ENCODE measurements around the gene CELSR1. TPM values are rescaled to one million over a fixed set of nuclear protein-coding genes. Genes with fewer than 3 reads are reported as not detected.

The CELSR1 gene
- total RNA-seq, 1 experiment from 2014 or later, result 33.2 TPM

DNA sequence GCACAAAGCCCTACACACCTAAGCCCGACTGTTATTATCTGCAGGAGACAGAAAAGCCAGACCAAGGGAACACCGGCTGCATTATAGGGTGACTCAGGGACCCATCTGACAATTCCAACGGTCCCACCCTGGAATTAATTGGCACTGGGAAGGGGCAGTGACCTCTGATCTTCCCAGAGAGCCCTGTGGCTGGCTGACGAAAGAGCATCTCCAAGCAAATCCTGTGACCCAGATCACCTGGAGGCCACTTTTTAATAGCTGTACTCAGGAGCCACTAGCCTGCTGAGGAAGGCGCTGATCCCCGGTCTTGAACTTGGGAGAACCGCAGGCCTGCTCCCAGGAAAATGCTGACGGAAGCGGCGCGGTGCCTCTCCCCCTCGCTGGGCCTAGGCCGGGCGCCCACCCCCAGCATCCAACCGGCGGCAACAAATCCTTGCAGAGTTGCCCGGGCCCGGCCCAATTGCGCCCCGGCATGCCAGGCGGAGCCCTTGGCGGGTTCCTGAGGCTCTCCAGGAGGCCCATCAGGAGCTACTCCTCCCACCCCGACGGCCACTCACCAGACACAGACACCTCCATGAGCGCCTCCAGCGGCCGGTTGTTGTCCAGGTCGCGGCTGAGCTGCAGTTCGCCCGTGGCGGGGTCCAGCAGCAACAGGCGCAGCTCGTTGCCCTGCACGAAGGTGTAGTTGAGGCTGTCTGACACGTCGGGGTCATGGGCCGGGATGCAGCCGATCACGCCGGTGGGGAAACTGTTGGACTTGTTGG is 4.2 kb downstream of the CELSR1 start:
- no peaks in the 10 kb centered on the region for H3K9me3 Mint-ChIP-seq (ENCODE audit: unreplicated experiment)
- Histone ChIP-seq H3K27me3 (replicated peaks; ENCODE audit: control insufficient read depth, insufficient read depth, low read length) (no peaks in the 10 kb centered on the region), H3K4me3 (ENCODE audit: low read depth, low read length) (no peak overlapping the region), H3K4me1 (peaks cover 3% of the 10 kb centered on the region; the same call in 1 of the 2 replicates), H3K9me3 (no peaks in the 10 kb centered on the region), H3K36me3 (ENCODE audit: control insufficient read depth, insufficient read depth, low read length) (peaks cover 1% of the 10 kb centered on the region; the same call in 1 of the 2 replicates)
- intact Hi-C loops (cut with micrococcal nuclease; ENCODE audit: unreplicated experiment), result no loop called here
- no peak for DNase-seq
- peaks cover 19% of the 10 kb centered on the region for H3K36me3 Mint-ChIP-seq (ENCODE audit: insufficient read depth, unreplicated experiment)
- ChIA-PET POLR2A (no interaction called here), CTCF (no interaction called here)
- no TSS peak for BruUV-seq (replicated peaks)
- peaks cover 18% of the 10 kb centered on the region for H3K4me1 Mint-ChIP-seq (ENCODE audit: low read depth, unreplicated experiment)
- no peak for TF ChIP-seq CTCF (IDR thresholded peaks at IDR 0.05; ENCODE audit: insufficient read depth in 1 of 2, low read depth in 1 of 2, low read length in 1 of 2, severe bottlenecking in 1 of 2, unreplicated experiment in 1 of 2)
- no peak overlapping the region for H3K27ac Mint-ChIP-seq (ENCODE audit: unreplicated experiment)
- H3K4me3 Mint-ChIP-seq (ENCODE audit: unreplicated experiment), result no peak overlapping the region
- H3K27me3 Mint-ChIP-seq (ENCODE audit: insufficient read depth, unreplicated experiment), result no peaks in the 10 kb centered on the region

- Mint-ChIP-seq H3K27me3 (ENCODE audit: insufficient read depth, unreplicated experiment) (no peaks in the 10 kb centered on the region), H3K4me1 (ENCODE audit: low read depth, unreplicated experiment) (peaks cover 24% of the 10 kb centered on the region), H3K9me3 (ENCODE audit: unreplicated experiment) (no peaks in the 10 kb centered on the region), H3K36me3 (ENCODE audit: insufficient read depth, unreplicated experiment) (peaks cover 27% of the 10 kb centered on the region), H3K4me3 (ENCODE audit: unreplicated experiment) (no peak overlapping the region), H3K27ac (ENCODE audit: unreplicated experiment) (no peak overlapping the region)
- no peak for TF ChIP-seq CTCF (IDR thresholded peaks at IDR 0.05; ENCODE audit: insufficient read depth in 1 of 2, low read depth in 1 of 2, low read length in 1 of 2, severe bottlenecking in 1 of 2, unreplicated experiment in 1 of 2)
- peaks cover 1% of the 10 kb centered on the region; the same call in 1 of the 2 replicates for H3K36me3 ChIP-seq (ENCODE audit: control insufficient read depth, insufficient read depth, low read length)
- ChIA-PET POLR2A (no interaction called here), CTCF (no interaction called here)
- H3K4me1 ChIP-seq, result peaks cover 8% of the 10 kb centered on the region
- no TSS peak for BruUV-seq (replicated peaks)
- H3K4me3 ChIP-seq (ENCODE audit: low read depth, low read length), result no peak overlapping the region
- no peaks in the 10 kb centered on the region for H3K9me3 ChIP-seq
- no peak for DNase-seq
- intact Hi-C loops (cut with micrococcal nuclease; ENCODE audit: unreplicated experiment), result no loop called here
- no peaks in the 10 kb centered on the region for H3K27me3 ChIP-seq (replicated peaks; ENCODE audit: control insufficient read depth, insufficient read depth, low read length)
Observed at GRCh38 chr22:46532416-46532815, 5.0 kb downstream of the CELSR1 start.

DNA sequence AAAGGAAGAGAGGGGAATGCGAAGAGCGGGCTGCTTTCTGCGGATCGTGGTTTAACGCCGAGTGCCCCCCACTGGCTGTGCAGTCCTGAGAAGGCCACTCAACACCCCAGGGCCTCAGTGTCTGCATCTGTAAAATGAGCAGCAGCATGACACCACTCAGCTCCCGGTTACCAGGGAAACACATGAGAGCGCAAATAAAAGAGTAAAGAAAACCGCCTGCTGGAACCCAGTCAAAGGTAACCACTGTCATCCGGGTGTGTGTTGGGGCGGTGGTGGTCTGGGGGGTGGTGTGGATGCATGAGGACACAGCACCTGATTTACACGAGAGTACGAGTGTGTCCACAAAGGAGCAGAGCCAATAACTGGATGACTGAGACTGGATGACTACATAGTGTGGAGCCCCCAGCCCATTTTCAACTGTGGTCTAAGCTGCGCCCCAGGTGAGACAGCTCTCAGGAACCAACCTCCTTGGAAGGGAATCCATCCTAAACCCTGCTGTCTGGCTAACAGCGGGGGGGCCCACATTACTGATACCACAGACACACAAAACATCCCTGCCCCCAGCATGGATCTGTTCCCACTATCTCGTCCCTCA is 5.7 kb downstream of the CELSR1 start:
- POLR2A ChIA-PET, result no interaction called here
- no peak for DNase-seq

More for the DNA sequence above, 5.7 kb downstream of the CELSR1 start:
- peaks cover 1% of the 10 kb centered on the region; the same call in 1 of the 2 replicates for H3K36me3 ChIP-seq (ENCODE audit: control insufficient read depth, insufficient read depth, low read length)
- CTCF ChIA-PET, result no interaction called here
- H3K4me3 ChIP-seq (ENCODE audit: low read depth, low read length), result no peak overlapping the region
- no TSS peak for BruUV-seq (replicated peaks)
- no peak overlapping the region for H3K27ac Mint-ChIP-seq (ENCODE audit: unreplicated experiment)
- TF ChIP-seq CTCF (IDR thresholded peaks at IDR 0.05; ENCODE audit: insufficient read depth in 1 of 2, low read depth in 1 of 2, low read length in 1 of 2, severe bottlenecking in 1 of 2, unreplicated experiment in 1 of 2), result no peak
- H3K27me3 Mint-ChIP-seq (ENCODE audit: insufficient read depth, unreplicated experiment), result no peaks in the 10 kb centered on the region
- peaks cover 10% of the 10 kb centered on the region for H3K4me1 ChIP-seq
- H3K9me3 Mint-ChIP-seq (ENCODE audit: unreplicated experiment), result no peaks in the 10 kb centered on the region
- no peak overlapping the region for H3K4me3 Mint-ChIP-seq (ENCODE audit: unreplicated experiment)
- intact Hi-C loops (cut with micrococcal nuclease; ENCODE audit: unreplicated experiment), result no loop called here
- peaks cover 32% of the 10 kb centered on the region for H3K36me3 Mint-ChIP-seq (ENCODE audit: insufficient read depth, unreplicated experiment)
- no peaks in the 10 kb centered on the region for H3K9me3 ChIP-seq
- H3K27me3 ChIP-seq (replicated peaks; ENCODE audit: control insufficient read depth, insufficient read depth, low read length), result no peaks in the 10 kb centered on the region
- H3K4me1 Mint-ChIP-seq (ENCODE audit: low read depth, unreplicated experiment), result peaks cover 32% of the 10 kb centered on the region
